HepG2 (cell line): Measurements from ENCODE around the gene PARN. TPM values are rescaled to one million over a fixed set of nuclear protein-coding genes. Genes with fewer than 3 reads are reported as not detected.
A peak's percentile ranks its signal among the peaks of the same experiment; 100 is the strongest.

Experiments used
- BORCS8-MEF2B ChIP-seq: sonication (generic); formaldehyde crosslinking; IDR thresholded peaks from 2 replicates; pipeline ENCODE4 v1.8.0; 2022; ENCODE audit warnings: mild to moderate bottlenecking, missing genetic modification reagents
- CREB1 ChIP-seq, 2 experiments: fragments of 450-650 bp in 1 of 2; IDR thresholded peaks; 2 replicates each; pipeline ENCODE4 v1.6.1; 2016 to 2017; ENCODE audit warnings: control low read depth in 1 of 2, mild to moderate bottlenecking in 1 of 2, missing compliant biosample characterization in 1 of 2, missing genetic modification characterization in 1 of 2
- GATAD2A ChIP-seq: IDR thresholded peaks from 2 replicates; pipeline ENCODE4 v1.6.1; 2016
- RAD51 ChIP-seq: fragments of 450-650 bp; IDR thresholded peaks from 2 replicates; pipeline ENCODE4 v1.6.1; 2016; ENCODE audit warnings: borderline replicate concordance
- WIZ ChIP-seq: sonication (generic); formaldehyde crosslinking; IDR thresholded peaks from 2 replicates; pipeline ENCODE4 v1.5.1; 2020; ENCODE audit warnings: mild to moderate bottlenecking, missing genetic modification reagents
- ZBTB20 ChIP-seq: sonication (generic); formaldehyde crosslinking; IDR thresholded peaks from 2 replicates; pipeline ENCODE4 v1.8.1; 2023; ENCODE audit warnings: missing genetic modification reagents, low read depth, mild to moderate bottlenecking, borderline replicate concordance
- ZBTB7B ChIP-seq: sonication (generic); formaldehyde crosslinking; IDR thresholded peaks from 2 replicates; pipeline ENCODE4 v1.4.0; 2020; ENCODE audit warnings: missing genetic modification reagents
- ZC3H13 ChIP-seq: sonication (generic); formaldehyde crosslinking; IDR thresholded peaks from 2 replicates; pipeline ENCODE4 v1.8.1; 2023; ENCODE audit warnings: mild to moderate bottlenecking, missing genetic modification reagents, moderate library complexity
- ZFP36 ChIP-seq: fragments of 150-350 bp; IDR thresholded peaks from 2 replicates; pipeline ENCODE4 v1.6.1; 2018; ENCODE audit warnings: borderline replicate concordance, low read length, low read depth; ENCODE audit not compliant: partially characterized antibody
- ZFP36L2 ChIP-seq: sonication (generic); formaldehyde crosslinking; IDR thresholded peaks from 2 replicates; pipeline ENCODE4 v1.4.0; 2020; ENCODE audit warnings: missing genetic modification reagents
- ZMAT3 ChIP-seq: sonication (generic); formaldehyde crosslinking; conservative IDR thresholded peaks from 2 replicates; pipeline ENCODE4 v1.7.0; 2021; ENCODE audit warnings: missing genetic modification reagents
- ZNF121 ChIP-seq: sonication (generic); formaldehyde crosslinking; IDR thresholded peaks from 2 replicates; pipeline ENCODE4 v1.5.0; 2020; ENCODE audit warnings: mild to moderate bottlenecking, missing genetic modification reagents
- ZNF234 ChIP-seq: sonication (generic); formaldehyde crosslinking; conservative IDR thresholded peaks from 2 replicates; pipeline ENCODE4 v1.5.1; 2020; ENCODE audit warnings: mild to moderate bottlenecking, missing genetic modification reagents
- ZNF260 ChIP-seq: sonication (generic); formaldehyde crosslinking; IDR thresholded peaks from 2 replicates; pipeline ENCODE4 v1.4.0; 2020; ENCODE audit warnings: missing genetic modification reagents, low read depth, mild to moderate bottlenecking, borderline replicate concordance
- ZNF343 ChIP-seq: sonication (generic); formaldehyde crosslinking; IDR thresholded peaks from 2 replicates; pipeline ENCODE4 v1.4.0; 2020; ENCODE audit warnings: mild to moderate bottlenecking, missing genetic modification reagents
- ZNF367 ChIP-seq: sonication (generic); formaldehyde crosslinking; IDR thresholded peaks from 2 replicates; pipeline ENCODE4 v1.4.0; 2020; ENCODE audit warnings: missing genetic modification reagents, borderline replicate concordance
- ZNF430 ChIP-seq: sonication (generic); formaldehyde crosslinking; IDR thresholded peaks from 2 replicates; pipeline ENCODE4 v1.9.0; 2021; ENCODE audit warnings: mild to moderate bottlenecking, missing genetic modification reagents
- ZNF510 ChIP-seq: sonication (generic); formaldehyde crosslinking; IDR thresholded peaks from 2 replicates; pipeline ENCODE4 v1.4.0; 2020; ENCODE audit warnings: low read depth, mild to moderate bottlenecking, missing genetic modification reagents
- ZNF761 ChIP-seq: sonication (generic); formaldehyde crosslinking; conservative IDR thresholded peaks from 2 replicates; pipeline ENCODE4 v1.4.0; 2020; ENCODE audit warnings: mild to moderate bottlenecking, missing genetic modification reagents
- ZNF772 ChIP-seq: sonication (generic); formaldehyde crosslinking; IDR thresholded peaks from 2 replicates; pipeline ENCODE4 v1.5.0; 2020; ENCODE audit warnings: mild to moderate bottlenecking, missing genetic modification reagents
- ZNF879 ChIP-seq: sonication (generic); formaldehyde crosslinking; IDR thresholded peaks from 2 replicates; pipeline ENCODE4 v1.8.1; 2023; ENCODE audit warnings: missing genetic modification reagents
- ZSCAN20 ChIP-seq: sonication (generic); formaldehyde crosslinking; IDR thresholded peaks from 2 replicates; pipeline ENCODE4 v1.4.0; 2020; ENCODE audit warnings: missing genetic modification reagents, mild to moderate bottlenecking, borderline replicate concordance
- ZSCAN22 ChIP-seq: sonication (generic); formaldehyde crosslinking; IDR thresholded peaks from 2 replicates; pipeline ENCODE4 v1.4.0; 2020; ENCODE audit warnings: mild to moderate bottlenecking, missing genetic modification reagents
- ZZZ3 ChIP-seq: sonication (generic); formaldehyde crosslinking; IDR thresholded peaks from 2 replicates; pipeline ENCODE4 v1.4.0; 2020; ENCODE audit warnings: missing genetic modification reagents, mild to moderate bottlenecking, borderline replicate concordance
- polyA plus RNA-seq, 8 experiments: library from polyadenylated mRNA; depleted of rRNA in 3 of 8; stranded (reverse) in 7 of 8; unstranded in 1 of 8; fragments of >200 nt; fragmentation: Illumina TruSeq in 4 of 8; extraction: Trizol in 4 of 8; gene quantifications; 2 replicates each; pipeline versions ENCODE4 v1.2.1 to v1.2.3, GENCODE V29; 2011 to 2016; ENCODE audit warnings: low read depth in 4 of 8, missing spikeins in 1 of 8, mixed read lengths in 1 of 8; ENCODE audit not compliant: insufficient read depth in 1 of 8
- total RNA-seq, 5 experiments: library from RNA; depleted of rRNA; stranded (reverse); fragments of >200 nt; fragmentation: Illumina TruSeq; extraction: Trizol; gene quantifications; 2 replicates each; pipeline ENCODE4 v1.2.3, GENCODE V29; 2016; ENCODE audit warnings: low read depth in 1 of 5
- TF ChIP-seq, protein P1 (sequence below): sonication (generic); formaldehyde crosslinking; IDR thresholded peaks from 2 replicates; pipeline ENCODE4 v1.5.0; 2020; ENCODE audit warnings: missing genetic modification reagents
- TF ChIP-seq, protein P2 (sequence below): sonication (generic); formaldehyde crosslinking; IDR thresholded peaks from 2 replicates; pipeline ENCODE4 v1.4.0; 2020; ENCODE audit warnings: mild to moderate bottlenecking, missing genetic modification reagents
- TF ChIP-seq, protein P3 (sequence below): sonication (generic); formaldehyde crosslinking; IDR thresholded peaks from 2 replicates; pipeline ENCODE4 v1.9.0; 2021; ENCODE audit warnings: missing genetic modification reagents, mild to moderate bottlenecking, borderline replicate concordance
- TF ChIP-seq, protein P4 (sequence below): sonication (generic); formaldehyde crosslinking; IDR thresholded peaks from 2 replicates; pipeline ENCODE4 v1.5.0; 2020; ENCODE audit warnings: mild to moderate bottlenecking, missing genetic modification reagents

The PARN gene
- total and polyA plus RNA-seq, 2 of the 13 experiments (the other 11 are each of a cell fraction or from before 2014, with no cell fraction given): 13.3 to 47.6 TPM

DNA sequence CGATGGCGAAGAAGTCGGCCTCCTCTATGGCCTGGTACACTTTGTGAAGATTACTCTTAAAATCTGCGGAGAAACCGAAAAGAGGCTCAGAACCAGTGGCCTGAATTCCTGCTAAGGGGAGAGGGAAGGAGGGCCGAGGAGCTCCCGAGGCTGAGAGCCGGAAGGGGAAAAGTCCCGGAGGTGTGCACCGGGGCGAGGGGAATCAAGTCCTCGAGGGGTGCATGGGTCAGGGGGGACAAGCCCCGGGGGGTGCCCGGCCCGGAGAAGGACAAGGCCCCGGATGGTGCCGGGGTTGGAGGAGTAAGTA is 495 bp downstream of the PARN start (continued):
- 0 out of 2 replicates have a peak, but pooled peaks have one; percentile 8 for TF ChIP-seq GATAD2A
- TF ChIP-seq ZNF234 (CRISPR knock-in tag): no peak
- no peak for TF ChIP-seq BORCS8-MEF2B (CRISPR knock-in tag)
- no peak for TF ChIP-seq ZNF510 (CRISPR knock-in tag)
- no peak for TF ChIP-seq ZFP36L2 (CRISPR knock-in tag)
- no peak for TF ChIP-seq RAD51
- no peak for TF ChIP-seq WIZ (CRISPR knock-in tag)
- no peak for TF ChIP-seq ZZZ3 (CRISPR knock-in tag)
- 0 out of 2 replicates have a peak, but pooled peaks have one; percentile 7 for TF ChIP-seq ZNF772 (CRISPR knock-in tag)
- TF ChIP-seq ZSCAN20 (CRISPR knock-in tag): no peak
- TF ChIP-seq ZNF260: no peak
- peak; percentile 20 for TF ChIP-seq ZBTB20 (CRISPR knock-in tag)
- 0 out of 2 replicates have a peak, but pooled peaks have one; percentile 1 for TF ChIP-seq ZNF121 (CRISPR knock-in tag)
- TF ChIP-seq ZNF761: no peak
- TF ChIP-seq ZSCAN22 (CRISPR knock-in tag): no peak
- TF ChIP-seq, protein P1, sequence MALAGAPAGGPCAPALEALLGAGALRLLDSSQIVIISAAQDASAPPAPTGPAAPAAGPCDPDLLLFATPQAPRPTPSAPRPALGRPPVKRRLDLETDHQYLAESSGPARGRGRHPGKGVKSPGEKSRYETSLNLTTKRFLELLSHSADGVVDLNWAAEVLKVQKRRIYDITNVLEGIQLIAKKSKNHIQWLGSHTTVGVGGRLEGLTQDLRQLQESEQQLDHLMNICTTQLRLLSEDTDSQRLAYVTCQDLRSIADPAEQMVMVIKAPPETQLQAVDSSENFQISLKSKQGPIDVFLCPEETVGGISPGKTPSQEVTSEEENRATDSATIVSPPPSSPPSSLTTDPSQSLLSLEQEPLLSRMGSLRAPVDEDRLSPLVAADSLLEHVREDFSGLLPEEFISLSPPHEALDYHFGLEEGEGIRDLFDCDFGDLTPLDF (CRISPR knock-in tag): no peak
- TF ChIP-seq ZFP36: no peak
- TF ChIP-seq, protein P2, sequence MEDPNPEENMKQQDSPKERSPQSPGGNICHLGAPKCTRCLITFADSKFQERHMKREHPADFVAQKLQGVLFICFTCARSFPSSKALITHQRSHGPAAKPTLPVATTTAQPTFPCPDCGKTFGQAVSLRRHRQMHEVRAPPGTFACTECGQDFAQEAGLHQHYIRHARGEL (CRISPR knock-in tag): no peak
- no peak for TF ChIP-seq ZNF879
- peak; percentile 14; the same call in 1 of the 2 replicates for TF ChIP-seq ZC3H13
- no peak for TF ChIP-seq ZMAT3 (CRISPR knock-in tag)
- no peak for TF ChIP-seq ZNF343
- no peak for TF ChIP-seq ZNF430 (CRISPR knock-in tag)
- no peak for TF ChIP-seq ZBTB7B
- TF ChIP-seq, protein P3, sequence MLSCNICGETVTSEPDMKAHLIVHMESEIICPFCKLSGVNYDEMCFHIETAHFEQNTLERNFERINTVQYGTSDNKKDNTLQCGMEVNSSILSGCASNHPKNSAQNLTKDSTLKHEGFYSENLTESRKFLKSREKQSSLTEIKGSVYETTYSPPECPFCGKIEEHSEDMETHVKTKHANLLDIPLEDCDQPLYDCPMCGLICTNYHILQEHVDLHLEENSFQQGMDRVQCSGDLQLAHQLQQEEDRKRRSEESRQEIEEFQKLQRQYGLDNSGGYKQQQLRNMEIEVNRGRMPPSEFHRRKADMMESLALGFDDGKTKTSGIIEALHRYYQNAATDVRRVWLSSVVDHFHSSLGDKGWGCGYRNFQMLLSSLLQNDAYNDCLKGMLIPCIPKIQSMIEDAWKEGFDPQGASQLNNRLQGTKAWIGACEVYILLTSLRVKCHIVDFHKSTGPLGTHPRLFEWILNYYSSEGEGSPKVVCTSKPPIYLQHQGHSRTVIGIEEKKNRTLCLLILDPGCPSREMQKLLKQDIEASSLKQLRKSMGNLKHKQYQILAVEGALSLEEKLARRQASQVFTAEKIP (CRISPR knock-in tag): peak; percentile 56; the same call in 1 of the 2 replicates
- no peak for TF ChIP-seq CREB1 (IDR thresholded peaks at IDR 0.05)
- 0 out of 2 replicates have a peak, but pooled peaks have one; percentile 31 for TF ChIP-seq CREB1 (CRISPR knock-in tag; IDR thresholded peaks at IDR 0.05)
- no peak for TF ChIP-seq ZNF367 (CRISPR knock-in tag)
- TF ChIP-seq, protein P4, sequence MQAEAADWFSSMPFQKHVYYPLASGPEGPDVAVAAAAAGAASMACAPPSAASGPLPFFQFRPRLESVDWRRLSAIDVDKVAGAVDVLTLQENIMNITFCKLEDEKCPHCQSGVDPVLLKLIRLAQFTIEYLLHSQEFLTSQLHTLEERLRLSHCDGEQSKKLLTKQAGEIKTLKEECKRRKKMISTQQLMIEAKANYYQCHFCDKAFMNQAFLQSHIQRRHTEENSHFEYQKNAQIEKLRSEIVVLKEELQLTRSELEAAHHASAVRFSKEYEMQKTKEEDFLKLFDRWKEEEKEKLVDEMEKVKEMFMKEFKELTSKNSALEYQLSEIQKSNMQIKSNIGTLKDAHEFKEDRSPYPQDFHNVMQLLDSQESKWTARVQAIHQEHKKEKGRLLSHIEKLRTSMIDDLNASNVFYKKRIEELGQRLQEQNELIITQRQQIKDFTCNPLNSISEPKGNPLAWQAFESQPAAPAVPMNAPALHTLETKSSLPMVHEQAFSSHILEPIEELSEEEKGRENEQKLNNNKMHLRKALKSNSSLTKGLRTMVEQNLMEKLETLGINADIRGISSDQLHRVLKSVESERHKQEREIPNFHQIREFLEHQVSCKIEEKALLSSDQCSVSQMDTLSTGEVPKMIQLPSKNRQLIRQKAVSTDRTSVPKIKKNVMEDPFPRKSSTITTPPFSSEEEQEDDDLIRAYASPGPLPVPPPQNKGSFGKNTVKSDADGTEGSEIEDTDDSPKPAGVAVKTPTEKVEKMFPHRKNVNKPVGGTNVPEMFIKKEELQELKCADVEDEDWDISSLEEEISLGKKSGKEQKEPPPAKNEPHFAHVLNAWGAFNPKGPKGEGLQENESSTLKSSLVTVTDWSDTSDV (CRISPR knock-in tag): no peak
